ENCODE data around the gene RHOU.
"Not testable (repeated sequence)": the region's sequence is repeated elsewhere in the genome, so short reads cannot be mapped to it uniquely, and the experiment has no call there.

Gene RHOU

GRCh38 chr1:228768355-228769000, 33.2 kb downstream of the RHOU start:
- Histone ChIP-seq H3K9me3 (ENCODE audit: insufficient read depth, low read length) (no peaks in the 10 kb centered on the region), H3K79me2 (ENCODE audit: low read length) (no peaks in the 10 kb centered on the region), H2AFZ (ENCODE audit: low read depth, low read length) (no peak overlapping the region), H3K36me3 (replicated peaks; ENCODE audit: low read depth, low read length) (no peaks in the 10 kb centered on the region), H3K27ac (ENCODE audit: low read length) (no peak overlapping the region), H3K4me2 (ENCODE audit: low read length) (no peak overlapping the region), H3K27me3 (ENCODE audit: low read depth, low read length) (peaks cover 41% of the 10 kb centered on the region), H3K4me1 (ENCODE audit: low read length) (peaks cover 5% of the 10 kb centered on the region), H3K4me3 (ENCODE audit: low read length) (no peak overlapping the region), H4K20me1 (ENCODE audit: insufficient read depth, low read length) (no peaks in the 10 kb centered on the region), H3K9ac (ENCODE audit: low read length) (no peak overlapping the region)
- TF ChIP-seq CTCF (IDR thresholded peaks at IDR 0.05; ENCODE audit: low read depth, low read length) (no peak), EZH2phosphoT487 (IDR thresholded peaks at IDR 0.05; ENCODE audit: low read depth) (no peak)

- H3K4me2 ChIP-seq (ENCODE audit: low read length) = no peak overlapping the region
- H2AFZ ChIP-seq (ENCODE audit: low read depth, low read length) = no peak overlapping the region
- H3K36me3 ChIP-seq (replicated peaks; ENCODE audit: low read depth, low read length) = no peaks in the 10 kb centered on the region
- no peak overlapping the region for H3K9ac ChIP-seq (ENCODE audit: low read length)
- no peaks in the 10 kb centered on the region for H4K20me1 ChIP-seq (ENCODE audit: insufficient read depth, low read length)
- TF ChIP-seq EZH2phosphoT487 (IDR thresholded peaks at IDR 0.05; ENCODE audit: low read depth) (no peak), CTCF (IDR thresholded peaks at IDR 0.05; ENCODE audit: low read depth, low read length) (no peak)
- peaks cover under 1% of the 10 kb centered on the region; the same call in 1 of the 2 replicates for H3K4me1 ChIP-seq (ENCODE audit: low read length)
- no peaks in the 10 kb centered on the region for H3K79me2 ChIP-seq (ENCODE audit: low read length)
- no peak overlapping the region for H3K27ac ChIP-seq (ENCODE audit: low read length)
- no peaks in the 10 kb centered on the region for H3K9me3 ChIP-seq (ENCODE audit: insufficient read depth, low read length)
- H3K27me3 ChIP-seq (ENCODE audit: low read depth, low read length) = peaks cover 42% of the 10 kb centered on the region
- no peak overlapping the region for H3K4me3 ChIP-seq (ENCODE audit: low read length)
These were observed 35.5 kb downstream of the RHOU start for GRCh38 chr1:228770779-228771223.

- no peaks in the 10 kb centered on the region for H3K79me2 ChIP-seq (ENCODE audit: low read length)
- no peaks in the 10 kb centered on the region for H4K20me1 ChIP-seq (ENCODE audit: insufficient read depth, low read length)
- no peak overlapping the region for H3K4me2 ChIP-seq (ENCODE audit: low read length)
- no peak overlapping the region for H3K27ac ChIP-seq (ENCODE audit: low read length)
- no peaks in the 10 kb centered on the region for H3K36me3 ChIP-seq (replicated peaks; ENCODE audit: low read depth, low read length)
- H3K9ac ChIP-seq (ENCODE audit: low read length) = no peak overlapping the region
- peaks cover 34% of the 10 kb centered on the region for H3K27me3 ChIP-seq (ENCODE audit: low read depth, low read length)
- TF ChIP-seq EZH2phosphoT487 (IDR thresholded peaks at IDR 0.05; ENCODE audit: low read depth) (no peak), CTCF (IDR thresholded peaks at IDR 0.05; ENCODE audit: low read depth, low read length) (no peak)
- no peak overlapping the region for H2AFZ ChIP-seq (ENCODE audit: low read depth, low read length)
- H3K4me3 ChIP-seq (ENCODE audit: low read length) = no peak overlapping the region
- no peaks in the 10 kb centered on the region for H3K9me3 ChIP-seq (ENCODE audit: insufficient read depth, low read length)
- H3K4me1 ChIP-seq (ENCODE audit: low read length) = no peaks in the 10 kb centered on the region
These were observed 37.4 kb downstream of the RHOU start for GRCh38 chr1:228772516-228773212.

GRCh38 chr1:228775946-228776345, 40.7 kb downstream of the RHOU start:
- H4K20me1 ChIP-seq (ENCODE audit: insufficient read depth, low read length); H3K9ac ChIP-seq (ENCODE audit: low read length); H3K9me3 ChIP-seq (ENCODE audit: insufficient read depth, low read length); H3K27ac ChIP-seq (ENCODE audit: low read length); H3K4me1 ChIP-seq (ENCODE audit: low read length); H3K36me3 ChIP-seq (replicated peaks; ENCODE audit: low read depth, low read length); H2AFZ ChIP-seq (ENCODE audit: low read depth, low read length); H3K79me2 ChIP-seq (ENCODE audit: low read length); H3K4me2 ChIP-seq (ENCODE audit: low read length); H3K4me3 ChIP-seq (ENCODE audit: low read length): not testable (repeated sequence)
- peaks cover 33% of the 10 kb centered on the region for H3K27me3 ChIP-seq (ENCODE audit: low read depth, low read length)

Data from OCI-LY3 (cell line).